ENCODE measurements around the gene SMAD7.

DNA sequence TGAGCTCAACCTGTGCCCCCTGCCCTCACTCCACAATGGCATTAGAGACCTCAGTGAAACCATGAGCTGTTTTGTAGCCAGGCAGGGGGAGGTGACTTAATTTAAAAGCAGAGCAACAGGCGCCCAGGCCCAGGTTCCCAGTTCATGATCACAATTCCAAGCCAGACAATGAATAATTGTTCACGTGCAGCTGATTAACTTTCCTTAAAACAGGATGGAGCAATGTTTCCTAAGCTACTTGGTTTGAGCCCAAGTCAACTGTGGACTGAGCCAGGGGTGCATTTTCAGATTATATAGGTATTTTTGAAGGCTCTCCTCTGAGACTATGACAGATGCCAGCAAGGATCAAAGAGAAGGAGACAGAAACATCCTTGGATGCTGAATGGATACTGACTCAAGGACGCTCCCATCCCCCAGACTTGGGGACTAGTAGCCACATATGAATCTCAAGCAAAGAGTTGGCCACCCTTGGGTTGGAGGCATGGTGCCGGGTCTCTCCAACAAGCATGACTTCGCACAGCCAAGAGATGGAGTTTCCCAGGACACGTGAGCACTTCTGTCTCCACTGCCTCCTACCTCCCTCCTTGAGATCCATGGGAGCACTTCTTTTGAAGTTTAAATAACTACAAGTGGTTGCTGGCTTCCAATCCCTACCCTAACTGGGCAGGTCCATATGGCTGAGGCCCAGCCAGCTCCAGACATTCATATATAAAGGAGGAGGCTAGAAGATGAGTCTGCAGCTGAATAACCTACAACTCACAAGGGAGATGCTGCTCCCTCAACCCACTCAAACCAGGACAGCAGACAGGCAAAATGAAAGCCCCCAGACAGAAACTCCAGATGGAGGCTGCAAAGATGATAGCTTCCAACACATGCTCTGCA, 12.7 kb downstream of the SMAD7 start:
- TF ChIP-seq POLR2A (IDR thresholded peaks at IDR 0.05), result no peak
- TF ChIP-seq, protein P1, sequence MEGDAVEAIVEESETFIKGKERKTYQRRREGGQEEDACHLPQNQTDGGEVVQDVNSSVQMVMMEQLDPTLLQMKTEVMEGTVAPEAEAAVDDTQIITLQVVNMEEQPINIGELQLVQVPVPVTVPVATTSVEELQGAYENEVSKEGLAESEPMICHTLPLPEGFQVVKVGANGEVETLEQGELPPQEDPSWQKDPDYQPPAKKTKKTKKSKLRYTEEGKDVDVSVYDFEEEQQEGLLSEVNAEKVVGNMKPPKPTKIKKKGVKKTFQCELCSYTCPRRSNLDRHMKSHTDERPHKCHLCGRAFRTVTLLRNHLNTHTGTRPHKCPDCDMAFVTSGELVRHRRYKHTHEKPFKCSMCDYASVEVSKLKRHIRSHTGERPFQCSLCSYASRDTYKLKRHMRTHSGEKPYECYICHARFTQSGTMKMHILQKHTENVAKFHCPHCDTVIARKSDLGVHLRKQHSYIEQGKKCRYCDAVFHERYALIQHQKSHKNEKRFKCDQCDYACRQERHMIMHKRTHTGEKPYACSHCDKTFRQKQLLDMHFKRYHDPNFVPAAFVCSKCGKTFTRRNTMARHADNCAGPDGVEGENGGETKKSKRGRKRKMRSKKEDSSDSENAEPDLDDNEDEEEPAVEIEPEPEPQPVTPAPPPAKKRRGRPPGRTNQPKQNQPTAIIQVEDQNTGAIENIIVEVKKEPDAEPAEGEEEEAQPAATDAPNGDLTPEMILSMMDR (IDR thresholded peaks at IDR 0.05), result no peak

Data from body of pancreas (tissue), 4 donors.